Hematopoietic multipotent progenitor cell treated with erythropoietin and hydrocortisone succinate and interleukin-3 and kit ligand, for 15 days (in vitro differentiated cells): ENCODE data around the gene PDE4B.

Source experiments
- DNase-seq: peaks from one replicate; pipeline ENCODE4 v3.0.0-alpha.2; 2015; ENCODE audit warnings: low spot score

PDE4B gene

DNA sequence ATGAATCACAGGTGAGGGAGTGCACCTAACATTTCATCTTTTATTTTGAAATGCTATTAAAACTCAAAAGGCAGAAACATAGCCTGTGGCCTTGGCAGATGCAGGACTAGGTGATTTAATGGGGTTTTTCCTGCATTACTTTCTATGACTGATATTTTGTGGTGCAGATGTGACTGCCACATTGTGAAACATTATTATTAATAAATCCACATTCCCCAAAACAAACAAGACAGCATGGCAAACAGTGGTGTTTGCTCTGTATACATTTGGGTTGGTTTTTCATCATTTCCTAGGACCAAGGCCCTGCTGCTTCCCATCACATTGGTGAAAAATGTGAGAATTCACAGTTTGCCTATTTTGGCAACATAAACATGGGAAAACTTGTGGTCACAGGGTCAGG lies 493.6 kb downstream of the PDE4B start:
- DNase-seq: no peak

DNA sequence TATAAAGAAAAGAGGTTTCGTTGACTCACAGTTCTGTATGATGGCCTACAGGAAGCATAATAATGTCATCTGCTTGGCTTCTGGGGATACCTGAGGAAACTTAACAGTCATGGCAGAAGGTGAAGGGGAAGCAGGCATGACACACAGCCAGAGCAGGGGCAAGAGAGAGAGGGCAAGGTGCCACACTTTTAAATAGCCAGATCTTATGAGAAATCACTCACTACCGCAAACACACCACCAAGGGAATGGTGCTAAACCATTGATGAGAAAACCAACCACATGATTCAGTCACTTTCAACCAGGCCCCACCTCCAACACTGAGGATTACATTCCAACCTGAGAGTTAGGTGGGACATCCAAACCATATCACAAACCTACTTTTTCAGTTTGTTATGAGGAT lies 495.4 kb downstream of the PDE4B start:
- no peak for DNase-seq

DNA sequence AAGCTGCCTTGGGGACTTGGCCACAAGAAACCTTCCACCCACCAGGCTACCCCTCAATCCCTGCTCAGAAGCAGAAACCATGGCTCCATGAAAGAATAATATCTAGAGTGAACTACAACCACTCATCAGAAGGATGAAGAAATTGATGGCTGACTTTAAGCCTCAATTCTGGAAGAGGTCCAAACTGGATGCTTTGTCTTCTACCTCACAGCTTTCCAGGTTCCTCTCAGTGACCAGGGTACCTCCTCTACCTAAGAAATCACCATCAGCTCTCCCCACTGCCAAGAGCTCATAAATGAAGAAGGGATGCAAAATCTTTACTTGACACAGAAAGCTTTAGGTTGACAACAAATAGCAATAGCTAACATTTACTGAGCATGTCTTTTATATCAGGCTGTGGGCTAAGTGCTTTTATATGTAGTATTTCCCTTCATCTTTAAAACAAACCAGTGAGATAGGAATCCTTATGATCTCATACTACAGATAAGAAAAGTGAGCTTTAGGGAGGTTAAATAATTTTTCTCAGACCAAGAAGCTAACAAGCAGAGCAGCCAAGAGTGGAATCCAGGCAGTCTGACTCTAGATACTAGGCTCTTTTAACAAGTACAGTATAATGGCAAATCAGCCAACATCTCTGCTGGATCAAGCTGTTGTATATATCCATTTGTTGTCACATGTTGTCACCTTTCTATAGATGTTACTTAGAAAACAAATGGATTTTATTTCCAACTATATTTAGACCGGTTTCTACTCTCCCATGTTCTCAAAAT lies 498.3 kb downstream of the PDE4B start:
- no peak for DNase-seq

DNA sequence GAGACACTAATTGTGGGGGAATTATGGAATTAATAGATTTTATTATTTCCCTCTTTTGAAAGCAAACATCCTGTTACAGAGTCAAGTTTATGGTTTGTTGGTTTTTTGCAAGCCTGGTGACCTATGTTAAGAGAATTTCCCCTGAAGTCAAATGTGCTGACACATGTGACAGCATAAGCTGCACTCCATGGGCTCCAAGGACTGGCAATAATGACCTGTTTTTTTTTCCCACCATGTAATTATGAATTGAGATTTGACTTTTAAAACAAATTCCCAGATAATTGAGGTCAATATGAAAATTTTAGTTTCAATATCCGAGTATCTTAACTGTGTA lies 498.8 kb downstream of the PDE4B start:
- DNase-seq: no peak

DNA sequence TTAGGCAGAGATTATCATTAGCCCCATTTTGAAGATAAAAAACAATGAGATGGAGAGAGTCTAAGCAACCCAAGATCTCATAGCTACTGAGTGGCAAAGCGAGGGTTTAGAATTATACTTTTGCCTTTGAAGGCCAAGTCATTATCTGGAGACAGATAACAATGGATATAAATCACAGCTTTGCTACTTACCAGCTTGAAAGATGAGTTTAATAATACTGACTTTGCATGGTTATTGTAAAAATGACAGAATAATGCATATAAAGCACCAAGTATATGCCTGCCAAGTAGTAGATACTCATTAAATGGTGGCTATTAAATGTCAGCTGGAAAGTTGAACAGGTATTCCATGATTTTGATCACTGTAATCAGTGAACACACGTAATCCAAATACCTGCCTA lies 499.6 kb downstream of the PDE4B start:
- DNase-seq: no peak

DNA sequence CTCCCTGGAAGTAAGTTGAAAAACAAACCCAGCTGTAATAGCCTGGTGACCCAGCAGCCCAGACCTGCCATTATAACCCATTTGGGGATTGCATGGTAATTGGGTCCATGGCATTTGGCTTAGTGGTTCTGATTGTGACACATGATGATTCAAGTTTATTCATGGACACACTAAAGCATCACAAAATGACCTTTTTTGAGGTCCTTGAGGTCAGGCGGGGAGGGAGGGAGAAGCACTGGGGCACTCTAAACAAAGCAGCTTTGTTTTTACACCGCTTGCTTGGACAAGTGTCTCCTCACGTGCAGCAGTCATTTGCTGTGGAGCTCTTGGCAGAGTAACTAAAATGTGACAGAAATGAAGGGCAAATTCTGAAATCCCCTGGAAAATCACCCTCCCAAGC lies 500.2 kb downstream of the PDE4B start:
- DNase-seq: no peak

DNA sequence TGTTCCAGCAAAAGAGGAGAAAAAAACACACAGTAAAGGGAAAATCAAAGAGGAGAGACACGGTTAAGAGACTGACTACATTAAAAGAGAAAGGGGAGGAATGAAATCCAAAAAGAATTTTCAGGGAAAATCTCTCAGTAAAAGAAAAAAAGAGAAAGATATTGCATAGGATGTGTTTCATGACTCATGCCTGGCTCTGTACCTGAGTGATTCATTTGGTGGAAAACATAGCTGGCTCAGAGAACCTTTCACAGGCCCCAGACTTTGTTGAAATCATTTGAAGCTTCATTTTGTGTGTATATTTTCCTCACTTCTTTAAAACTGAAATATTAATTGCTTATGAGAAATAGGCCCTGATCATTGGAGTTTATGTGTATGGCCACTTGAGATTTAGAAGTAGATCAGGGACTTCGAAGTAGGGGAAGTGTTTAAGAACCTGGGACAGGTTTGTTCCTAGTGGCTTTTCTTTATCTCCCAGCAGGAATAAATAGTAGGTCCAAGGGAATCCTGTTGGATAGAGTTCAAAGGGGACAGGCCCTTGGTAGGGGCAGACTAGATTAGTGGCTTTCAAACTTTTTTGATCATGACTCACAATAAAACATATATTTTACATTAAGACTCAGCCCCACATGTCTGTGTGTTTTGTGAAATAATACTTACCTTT lies 502.1 kb downstream of the PDE4B start:
- DNase-seq: no peak

DNA sequence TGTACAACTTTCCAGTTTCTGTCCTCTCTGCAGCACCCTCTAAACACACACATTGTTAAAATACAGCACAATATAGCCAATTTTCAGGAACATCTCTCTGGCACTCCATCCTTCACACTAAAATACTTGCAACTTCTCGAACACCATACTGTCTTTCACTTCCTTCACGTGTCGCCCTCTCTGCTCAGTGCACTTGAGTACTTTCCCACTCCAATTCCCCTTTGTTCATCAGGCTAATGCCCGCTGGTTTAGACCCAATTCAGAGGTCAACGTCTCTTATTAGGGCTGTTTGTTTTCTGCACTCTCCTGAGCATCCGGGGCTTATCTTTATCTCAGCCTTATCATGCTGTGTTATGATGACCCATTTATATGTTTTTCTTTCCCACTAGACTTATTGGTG lies 503.1 kb downstream of the PDE4B start:
- DNase-seq: no peak

DNA sequence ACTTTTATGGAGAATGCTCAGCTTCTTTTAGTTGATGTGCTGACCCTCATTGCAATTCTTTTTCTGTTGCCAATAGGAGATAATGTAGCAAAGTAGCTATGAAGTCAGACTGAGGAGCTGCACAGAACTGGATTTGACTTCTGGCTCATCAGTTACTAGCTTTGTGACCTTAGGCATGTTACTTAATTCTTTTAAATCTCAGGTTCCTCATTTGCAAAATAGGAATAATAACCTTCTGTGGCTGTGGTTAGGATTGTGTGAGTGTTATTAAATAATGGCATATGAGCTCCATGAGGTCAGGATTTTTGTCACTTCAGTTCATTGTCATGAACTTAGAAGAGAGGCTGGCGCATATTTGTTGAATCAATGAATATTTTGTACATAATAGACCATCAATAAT lies 503.7 kb downstream of the PDE4B start:
- DNase-seq: no peak

DNA sequence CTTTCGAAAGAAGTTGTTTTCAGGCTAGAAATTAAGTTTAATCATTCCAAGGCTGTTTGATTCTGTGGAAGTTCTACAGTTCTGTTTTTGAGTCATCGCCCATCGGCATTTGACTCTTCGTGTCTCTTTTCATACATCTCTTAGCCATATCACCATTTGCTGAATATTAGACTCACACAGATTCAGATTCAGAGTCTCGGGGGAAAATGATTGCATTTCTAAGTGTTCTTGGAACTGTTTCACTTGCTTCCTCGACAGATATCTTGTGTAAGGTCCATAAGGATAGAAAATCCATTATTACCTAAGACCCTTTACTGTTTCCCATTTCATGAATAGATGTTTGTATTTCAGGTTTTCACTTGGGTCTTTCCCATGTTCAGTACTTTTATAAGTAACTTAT lies 504.3 kb downstream of the PDE4B start:
- no peak for DNase-seq

DNA sequence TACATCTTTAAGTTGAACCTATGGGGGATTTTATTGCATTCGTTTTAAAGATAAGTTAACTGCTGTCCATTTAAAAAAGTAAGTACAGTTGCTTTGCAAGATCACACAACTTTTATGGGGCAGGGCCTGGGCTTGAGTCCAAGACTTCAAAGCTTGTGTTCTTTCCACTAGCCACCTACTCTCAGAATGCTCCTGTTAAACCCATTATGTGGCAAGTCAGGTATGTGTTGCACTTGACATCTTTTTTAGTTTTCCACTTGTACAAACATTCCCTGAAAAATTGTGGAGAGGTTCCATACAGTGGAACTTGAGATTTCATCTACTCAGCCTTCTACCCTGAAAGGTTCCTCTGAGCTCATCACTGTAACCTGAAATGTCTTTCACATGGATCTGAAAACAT lies 505.8 kb downstream of the PDE4B start:
- no peak for DNase-seq

DNA sequence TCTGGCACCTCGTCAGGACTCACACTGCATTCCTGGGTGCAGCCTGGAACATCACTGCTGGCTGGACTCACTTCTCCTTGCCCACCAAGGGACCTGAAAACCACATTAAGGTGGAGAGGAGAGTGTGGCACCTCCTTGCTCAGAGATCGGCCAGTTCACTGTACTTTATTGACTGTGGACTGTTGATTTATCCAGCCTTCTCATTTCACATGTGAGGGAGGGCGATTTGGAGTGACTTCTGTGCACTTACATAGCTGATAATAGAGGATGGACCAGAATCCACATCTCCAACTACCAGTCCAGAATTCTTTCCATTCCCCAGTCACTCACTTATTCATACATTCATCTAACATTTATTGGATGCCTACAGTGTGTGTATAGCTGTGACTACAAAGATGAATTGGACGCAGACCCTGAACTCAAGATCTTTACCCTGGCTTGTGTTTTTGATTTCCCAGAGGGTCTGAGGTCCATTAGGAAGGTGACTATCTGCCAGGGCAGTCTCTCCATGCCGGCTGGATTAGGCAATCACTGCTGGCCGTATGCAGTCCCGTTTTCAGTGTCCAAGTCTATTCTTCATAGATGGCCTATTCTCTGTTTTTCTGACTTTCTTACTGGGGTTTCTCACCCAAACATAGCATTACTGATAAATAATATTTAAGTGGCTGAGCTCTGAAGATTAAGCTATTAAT lies 507.7 kb downstream of the PDE4B start:
- no peak for DNase-seq

DNA sequence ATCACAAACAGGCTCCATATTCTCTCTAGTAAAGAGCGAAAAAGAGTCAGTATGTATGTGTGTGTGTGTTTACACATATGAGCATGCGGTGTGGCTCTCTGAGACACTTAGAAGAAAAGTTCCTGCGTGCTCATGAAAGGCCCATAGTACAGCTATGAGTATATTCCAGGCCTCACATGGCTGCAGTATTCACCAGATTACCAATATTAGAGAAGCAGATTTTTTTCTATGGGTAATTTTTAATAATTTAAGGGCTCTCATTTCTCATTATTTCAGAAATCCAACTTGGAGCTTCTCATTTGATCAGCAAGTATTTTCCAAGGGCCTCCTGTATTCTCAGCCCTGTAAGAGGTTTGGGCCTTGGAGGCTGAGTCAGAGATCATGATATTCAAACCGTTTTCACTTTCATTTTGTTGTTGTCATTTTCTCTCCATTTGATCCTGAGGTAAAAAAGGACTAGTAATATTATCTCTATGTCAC lies 508.3 kb downstream of the PDE4B start:
- peak; percentile 6 for DNase-seq

DNA sequence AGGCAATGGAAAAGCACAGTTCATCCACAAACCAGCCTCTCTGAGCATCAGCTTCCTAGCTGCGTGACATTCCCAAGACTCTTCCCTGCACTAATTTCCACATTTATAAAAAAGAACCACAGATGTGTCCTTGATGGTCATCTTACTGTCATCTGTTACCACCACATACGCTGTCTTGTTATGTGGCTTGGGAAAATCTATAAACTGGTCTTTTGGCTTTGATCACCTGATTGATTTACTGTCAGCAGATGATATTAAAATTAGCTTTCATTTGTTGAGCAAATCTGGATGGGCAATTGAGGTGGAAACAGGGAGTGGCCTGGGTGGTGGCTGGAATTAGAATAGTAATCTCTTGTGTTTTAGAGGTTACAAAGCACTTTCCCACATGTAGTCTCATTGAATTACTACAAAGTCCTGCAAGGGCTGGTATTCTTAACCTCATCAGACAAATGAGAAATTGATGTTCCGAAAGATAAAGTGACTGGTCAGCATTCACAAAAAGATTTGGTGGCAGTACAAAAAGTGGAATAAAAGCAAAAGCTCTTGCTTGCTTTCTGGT lies 509.6 kb downstream of the PDE4B start:
- DNase-seq: no peak

DNA sequence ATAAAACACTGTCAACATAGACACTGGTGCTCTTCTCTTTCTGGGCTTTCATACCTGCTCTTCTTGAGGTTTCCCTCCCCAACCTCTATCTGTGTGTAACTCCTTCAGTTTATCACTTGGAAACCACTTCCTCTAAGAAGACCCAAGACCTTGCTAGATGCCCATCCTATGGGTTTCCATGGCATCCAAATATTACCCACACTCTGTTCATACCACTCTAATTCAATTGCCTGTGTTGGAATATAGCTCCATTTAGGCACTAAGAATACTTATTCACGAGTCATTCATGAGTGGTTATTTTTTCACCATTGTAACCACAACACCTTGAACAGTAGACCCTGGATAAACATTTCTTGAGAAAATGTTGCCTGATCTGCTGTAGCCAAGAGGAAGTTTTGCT lies 510.1 kb downstream of the PDE4B start:
- no peak for DNase-seq

DNA sequence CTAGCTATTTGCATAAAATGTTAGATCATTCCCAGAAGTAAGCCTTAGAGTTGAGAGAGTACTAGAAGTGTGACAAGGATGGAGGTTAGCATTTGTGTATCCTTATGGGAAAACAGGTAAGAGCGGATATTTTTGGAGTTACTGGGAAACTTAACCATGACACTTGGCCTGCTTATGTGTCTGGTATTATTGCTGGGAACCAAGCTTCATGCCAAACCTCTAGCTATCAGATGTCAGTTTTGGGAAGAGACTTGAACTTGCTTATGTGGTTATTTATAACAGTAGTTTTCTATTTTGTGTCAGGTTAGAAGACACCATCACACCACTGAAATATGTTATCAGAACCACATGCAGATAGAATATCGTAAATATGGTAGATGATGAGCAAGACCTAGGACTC lies 511.0 kb downstream of the PDE4B start:
- DNase-seq: no peak

DNA sequence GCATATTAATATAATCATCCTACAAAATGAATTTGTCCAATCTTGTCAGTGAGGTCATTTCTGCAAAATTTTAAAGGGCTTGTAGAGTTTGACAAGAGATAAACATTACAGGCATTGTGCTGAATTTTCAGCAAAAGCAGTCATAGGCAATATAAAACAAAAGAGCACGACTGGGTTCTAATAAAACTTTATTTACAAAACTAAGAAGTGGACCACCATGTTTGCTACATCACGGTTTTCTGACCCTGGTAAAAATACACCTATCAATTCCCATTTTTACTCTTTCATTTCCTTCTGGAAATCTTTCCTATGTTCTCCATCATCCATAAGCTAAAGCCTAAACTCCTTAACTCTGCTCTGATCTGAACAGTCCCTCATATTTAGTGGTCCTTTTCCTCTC lies 511.4 kb downstream of the PDE4B start:
- no peak for DNase-seq

DNA sequence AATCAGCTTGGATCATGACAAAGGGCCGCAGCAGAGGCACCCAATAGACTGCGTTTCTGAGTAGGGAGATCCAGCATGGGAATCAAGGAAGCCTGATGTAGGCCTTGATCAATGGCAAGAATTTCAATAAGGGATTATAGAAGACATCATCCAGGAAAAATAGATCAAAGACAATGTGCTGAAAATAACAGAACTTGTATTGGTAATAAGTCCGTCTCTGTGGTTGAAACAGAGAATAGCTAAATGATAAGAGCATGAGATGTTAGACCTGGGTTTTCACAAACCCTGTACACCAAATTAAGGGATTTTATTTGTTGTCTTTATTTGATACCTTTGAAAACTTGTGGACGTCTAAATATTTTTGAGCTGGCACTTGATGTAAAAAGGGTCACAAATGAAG lies 513.2 kb downstream of the PDE4B start:
- no peak for DNase-seq

DNA sequence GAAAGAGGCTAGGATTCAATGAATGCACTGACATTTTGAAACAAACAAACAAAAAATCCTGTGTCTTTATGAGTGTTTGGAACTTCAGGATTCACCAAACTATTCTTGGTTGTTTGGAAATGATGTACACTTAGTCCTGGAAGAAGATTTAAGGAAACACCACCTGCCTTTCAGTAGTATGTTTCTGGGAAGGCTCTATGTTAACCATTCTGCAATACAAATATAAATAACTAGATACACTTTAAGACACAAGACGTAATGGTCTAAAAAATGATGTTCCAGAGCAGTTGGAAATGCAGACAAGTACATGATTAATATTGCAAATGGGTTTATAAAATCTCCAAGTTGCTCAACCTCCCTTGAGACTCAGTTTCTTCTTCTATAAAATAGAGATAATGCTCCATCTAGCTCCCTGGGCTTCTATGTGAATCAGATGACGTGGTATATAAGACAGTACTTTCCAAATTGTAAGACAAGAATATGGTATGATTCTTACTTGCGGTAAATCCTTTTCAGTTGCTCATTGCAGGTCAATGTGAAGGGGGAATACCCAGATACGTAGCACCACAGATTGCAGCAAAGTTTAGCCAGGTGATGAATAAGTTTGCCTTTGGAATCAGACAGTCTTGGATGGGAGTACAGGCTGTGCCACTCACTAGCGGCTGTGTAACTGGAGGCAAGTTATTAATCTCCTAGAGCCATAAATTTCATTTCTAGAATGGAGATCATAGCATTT lies 516.5 kb downstream of the PDE4B start:
- DNase-seq: no peak

DNA sequence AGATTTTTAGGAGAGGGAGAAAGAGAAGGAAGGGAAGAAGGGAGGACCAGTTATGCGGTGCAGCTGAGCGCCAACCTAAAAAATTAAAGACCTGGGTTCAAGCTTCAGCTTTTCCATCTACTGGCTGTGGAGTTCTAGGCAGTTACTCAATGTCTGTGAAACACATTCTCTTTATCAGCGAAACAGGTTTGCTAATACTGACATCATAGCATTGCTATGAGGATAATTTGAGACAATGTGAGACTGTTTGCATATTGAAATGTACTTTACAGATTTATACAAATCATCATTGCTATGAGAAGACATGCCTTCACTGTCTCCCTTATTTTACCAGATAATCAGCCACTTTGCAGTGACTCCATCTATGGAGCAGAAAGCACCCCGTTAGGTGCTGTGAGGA lies 518.4 kb downstream of the PDE4B start:
- DNase-seq: no peak

DNA sequence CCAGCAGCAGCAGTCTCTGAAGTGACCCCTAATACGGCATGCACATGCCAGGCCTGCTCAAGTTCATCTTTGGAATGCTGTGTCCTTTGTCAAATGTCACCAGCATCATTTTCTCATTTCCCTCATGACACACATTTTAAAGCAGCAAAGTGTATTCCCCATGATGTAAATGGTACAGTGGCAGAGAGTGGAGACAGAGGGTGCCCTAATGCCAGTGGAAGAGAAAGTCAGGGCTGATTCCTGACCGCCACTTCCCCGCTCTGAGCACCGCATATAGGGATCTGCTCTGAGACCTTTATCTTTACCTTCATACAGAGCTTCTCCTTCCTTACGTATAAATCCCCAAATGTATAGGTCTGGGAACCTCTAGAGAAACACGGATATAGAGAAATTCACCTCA lies 518.9 kb downstream of the PDE4B start:
- DNase-seq: no peak

DNA sequence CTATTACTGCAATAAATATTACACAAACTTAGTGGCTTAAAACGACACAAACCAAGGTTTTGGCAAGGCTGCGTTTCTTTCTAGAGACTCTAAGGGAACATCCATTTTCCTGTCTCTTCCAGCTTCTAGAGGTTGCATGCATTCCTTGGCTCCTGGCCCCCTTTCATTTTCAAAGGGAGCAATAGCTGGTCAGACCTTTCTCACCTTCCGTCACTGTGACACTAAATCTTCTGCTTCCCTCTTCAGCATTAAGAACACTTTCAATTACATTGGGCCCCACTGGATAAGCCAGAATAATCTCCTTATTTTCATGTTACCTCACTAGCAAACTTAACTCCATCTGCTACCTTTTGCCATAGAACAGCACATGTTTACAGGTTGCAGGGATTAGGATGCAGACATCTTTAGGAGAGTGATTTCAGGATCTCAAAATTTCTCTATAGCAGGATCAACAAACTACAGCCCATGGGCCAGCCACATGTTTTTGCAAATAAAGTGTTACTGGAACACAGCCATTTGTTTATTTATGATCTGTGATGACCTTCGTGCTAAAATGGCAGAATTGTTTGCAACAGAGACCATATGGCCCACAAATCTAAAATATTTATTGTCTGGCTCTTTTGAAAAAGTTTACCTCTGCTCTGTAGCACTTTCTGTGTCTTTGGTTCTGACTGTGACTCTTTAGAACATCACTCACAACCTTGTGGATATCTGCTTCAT lies 519.7 kb downstream of the PDE4B start:
- no peak for DNase-seq
